ENCODE results near the gene LBR.
A peak's percentile ranks its signal among the peaks of the same experiment; 100 is the strongest.
"Not testable (repeated sequence)": the region's sequence is repeated elsewhere in the genome, so short reads cannot be mapped to it uniquely, and the experiment has no call there.

The LBR gene

GRCh38 chr1:225418059-225418458 is 9.8 kb downstream of the LBR start:
- DNase-seq = no peak

- no peak for DNase-seq
Measured at GRCh38 chr1:225415967-225416745, 11.7 kb downstream of the LBR start.

- peak; percentile 38 to 63 for DNase-seq
Measured at GRCh38 chr1:225415307-225415706, 12.5 kb downstream of the LBR start.

GRCh38 chr1:225413708-225414375 is 14.0 kb downstream of the LBR start:
- DNase-seq = no peak

- no peak for DNase-seq
Measured at GRCh38 chr1:225412803-225413351, 15.0 kb downstream of the LBR start.

GRCh38 chr1:225412321-225412720 is 15.5 kb downstream of the LBR start:
- no peak for DNase-seq

- DNase-seq = no peak
Measured at GRCh38 chr1:225410036-225410435, 17.8 kb downstream of the LBR start.

- DNase-seq = no peak
Measured at GRCh38 chr1:225409051-225409450, 18.8 kb downstream of the LBR start.

GRCh38 chr1:225408249-225408648 is 19.6 kb downstream of the LBR start:
- no peak for DNase-seq

- DNase-seq = no peak
Measured at GRCh38 chr1:225407755-225408154, 20.1 kb downstream of the LBR start.

- no peak for DNase-seq
Measured at GRCh38 chr1:225406976-225407725, 20.7 kb downstream of the LBR start.

- DNase-seq = no peak
Measured at GRCh38 chr1:225400968-225401367, 26.9 kb downstream of the LBR start.

GRCh38 chr1:225396357-225396756 is 31.5 kb downstream of the LBR start:
- DNase-seq = no peak

- no peak for DNase-seq
Measured at GRCh38 chr1:225389843-225390242, 38.0 kb downstream of the LBR start.

GRCh38 chr1:225388372-225388771 is 39.5 kb downstream of the LBR start:
- DNase-seq = no peak

- DNase-seq = not testable (repeated sequence)
Measured at GRCh38 chr1:225386860-225387259, 41.0 kb downstream of the LBR start.

GRCh38 chr1:225380691-225381090 is 47.1 kb downstream of the LBR start:
- no peak for DNase-seq

GRCh38 chr1:225378880-225379279 is 49.0 kb downstream of the LBR start:
- DNase-seq = no peak

- no peak for DNase-seq
Measured at GRCh38 chr1:225374996-225375395, 52.8 kb downstream of the LBR start.

GRCh38 chr1:225373155-225373554 is 54.7 kb downstream of the LBR start:
- DNase-seq = no peak

- DNase-seq = no peak
Measured at GRCh38 chr1:225371366-225372010, 56.4 kb downstream of the LBR start.

GRCh38 chr1:225368036-225368552 is 59.7 kb downstream of the LBR start:
- DNase-seq = no peak

GRCh38 chr1:225366552-225366951 is 61.3 kb downstream of the LBR start:
- no peak for DNase-seq

All from AML-193 (cell line).